G401.6 (cell line): ENCODE measurements around the gene CYTL1.
"Not testable (repeated sequence)": the region's sequence is repeated elsewhere in the genome, so short reads cannot be mapped to it uniquely, and the experiment has no call there.

Experiments
- FAIRE-seq: peaks from 2 replicates; lab custom pipeline; 2012; peaks lifted over from hg19 to GRCh38; lab: Jason Lieb, UNC

The CYTL1 gene

GRCh38 chr4:4996935-4997334 is 22.3 kb downstream of the CYTL1 start:
- not testable (repeated sequence) for FAIRE-seq

- FAIRE-seq = no peak
These were observed 23.4 kb downstream of the CYTL1 start for GRCh38 chr4:4995908-4996265.

- FAIRE-seq = peak; percentile 23
These were observed 24.0 kb downstream of the CYTL1 start for GRCh38 chr4:4995103-4995907.

GRCh38 chr4:4994312-4995097 is 24.8 kb downstream of the CYTL1 start:
- no peak for FAIRE-seq

- FAIRE-seq = no peak
These were observed 26.4 kb downstream of the CYTL1 start for GRCh38 chr4:4992833-4993232.

- FAIRE-seq = no peak
These were observed 27.6 kb downstream of the CYTL1 start for GRCh38 chr4:4991541-4992099.

GRCh38 chr4:4990857-4991540 is 28.3 kb downstream of the CYTL1 start:
- FAIRE-seq = no peak

GRCh38 chr4:4990329-4990728 is 28.9 kb downstream of the CYTL1 start:
- no peak for FAIRE-seq

- FAIRE-seq = no peak
These were observed 30.1 kb downstream of the CYTL1 start for GRCh38 chr4:4989083-4989622.

- no peak for FAIRE-seq
These were observed 31.6 kb downstream of the CYTL1 start for GRCh38 chr4:4987656-4988055.

- FAIRE-seq = no peak
These were observed 32.4 kb downstream of the CYTL1 start for GRCh38 chr4:4986841-4987240.

GRCh38 chr4:4985844-4986243 is 33.4 kb downstream of the CYTL1 start:
- no peak for FAIRE-seq

- no peak for FAIRE-seq
These were observed 34.2 kb downstream of the CYTL1 start for GRCh38 chr4:4985036-4985435.

- FAIRE-seq = no peak
These were observed 35.1 kb downstream of the CYTL1 start for GRCh38 chr4:4984186-4984585.

- FAIRE-seq = no peak
These were observed 37.4 kb downstream of the CYTL1 start for GRCh38 chr4:4981827-4982226.

GRCh38 chr4:4981427-4981826 is 37.8 kb downstream of the CYTL1 start:
- no peak for FAIRE-seq

GRCh38 chr4:4980621-4981230 is 38.5 kb downstream of the CYTL1 start:
- FAIRE-seq = no peak

GRCh38 chr4:4979971-4980370 is 39.3 kb downstream of the CYTL1 start:
- FAIRE-seq = no peak

- no peak for FAIRE-seq
These were observed 44.5 kb downstream of the CYTL1 start for GRCh38 chr4:4974727-4975126.

GRCh38 chr4:4971796-4972195 is 47.5 kb downstream of the CYTL1 start:
- FAIRE-seq = no peak

GRCh38 chr4:4969298-4969697 is 50.0 kb downstream of the CYTL1 start:
- FAIRE-seq = no peak

- no peak for FAIRE-seq
These were observed 51.0 kb downstream of the CYTL1 start for GRCh38 chr4:4968161-4968725.
